Transverse colon (tissue), 4 donors: ENCODE results near the gene NTNG1. TPM values are rescaled to one million over a fixed set of nuclear protein-coding genes. Genes with fewer than 3 reads are reported as not detected.

Source experiments
- DNase-seq: peaks from one replicate; pipeline ENCODE4 v3.0.0-alpha.2; 2019
- H3K27ac ChIP-seq, 4 donors: fragments of 200-600 bp; sonication (generic); 2 replicates each; pipeline ENCODE4 v1.5.1; 2016 to 2018; ENCODE audit warnings: inconsistent platforms in 4 of 4
- H3K27me3 ChIP-seq: fragments of 200-600 bp; sonication (generic); 2 replicates; pipeline ENCODE4 v1.5.1; 2017; ENCODE audit warnings: inconsistent platforms
- H3K36me3 ChIP-seq, 4 donors: fragments of 200-600 bp; sonication (generic); 2 replicates each; pipeline ENCODE4 v1.5.1; 2017 to 2019; ENCODE audit warnings: inconsistent platforms in 4 of 4
- H3K4me1 ChIP-seq, 4 donors: fragments of 200-600 bp; sonication (generic); 2 replicates each; pipeline ENCODE4 v1.5.1; 2017 to 2020; ENCODE audit warnings: inconsistent platforms in 4 of 4
- H3K4me3 ChIP-seq, 4 donors: fragments of 200-600 bp; sonication (generic); 1 replicate in 1 of 4; 2 replicates in 3 of 4; pipeline versions ENCODE4 v1.5.1 to v1.6.1; 2017 to 2019; ENCODE audit warnings: inconsistent platforms in 4 of 4
- H3K9me3 ChIP-seq, 2 donors: fragments of 200-600 bp; sonication (generic); 2 replicates each; pipeline ENCODE4 v1.5.1; 2017 to 2019; ENCODE audit warnings: inconsistent platforms in 2 of 2
- EP300 ChIP-seq: sonication (generic); formaldehyde crosslinking; IDR thresholded peaks from one replicate; pipeline ENCODE4 v1.6.1; 2017; ENCODE audit warnings: antibody characterized with exemption, low read depth
- POLR2A ChIP-seq: fragments of 450-650 bp; IDR thresholded peaks from one replicate; pipeline ENCODE4 v1.6.1; 2016; ENCODE audit warnings: antibody characterized with exemption, mild to moderate bottlenecking, moderate library complexity
- POLR2AphosphoS5 ChIP-seq, 3 donors: sonication (generic); formaldehyde crosslinking; IDR thresholded peaks; one replicate each; pipeline ENCODE4 v1.6.1; 2016; ENCODE audit warnings: antibody characterized with exemption in 3 of 3
- WGBS, 2 donors: methylation state at CpG; one replicate each; pipeline ENCODE4 v1.1.5; 2018; ENCODE audit warnings: low coverage in 1 of 2; 5-methylcytosine and 5-hydroxymethylcytosine counted together
- in situ Hi-C, 4 donors: fragments of 200-750 bp; cut with MboI; loops; one replicate each; pipeline versions ENCODE4 v1.15.0 to v1.15.1; 2017; ENCODE audit warnings: low sequenced_read_pairs in 3 of 4, low pct_ligation_motif_present in 1 of 4, low pct_unique_long_range_greater_than_20kb in 1 of 4
- intact Hi-C: fragments of 100-400 bp; cut with DNase I; formaldehyde crosslinking; loops from one replicate; pipeline ENCODE4 v1.15.1; 2023; ENCODE audit warnings: low total_unique reads
- total RNA-seq, 4 donors: library from RNA; depleted of rRNA; stranded (reverse); fragments of >200 nt; gene quantifications; one replicate each; pipeline ENCODE4 v1.1.0, GENCODE V29; 2016
- TF ChIP-seq, protein P1 (sequence below), 5 experiments: fragments of 200-600 bp in 3 of 5; fragments of 450-650 bp in 2 of 5; sonication (generic) in 3 of 5; IDR thresholded peaks; 1 replicate in 2 of 5; 2 replicates in 3 of 5; pipeline ENCODE4 v1.5.1; 2016 to 2017; ENCODE audit warnings: antibody characterized with exemption in 5 of 5, inconsistent platforms in 3 of 5, mild to moderate bottlenecking in 2 of 5, moderate library complexity in 1 of 5

Gene NTNG1
- total RNA-seq, 4 donors from 2014 or later, result 1.8 to 6.4 (median 3.5) TPM; not detected in 1

DNA sequence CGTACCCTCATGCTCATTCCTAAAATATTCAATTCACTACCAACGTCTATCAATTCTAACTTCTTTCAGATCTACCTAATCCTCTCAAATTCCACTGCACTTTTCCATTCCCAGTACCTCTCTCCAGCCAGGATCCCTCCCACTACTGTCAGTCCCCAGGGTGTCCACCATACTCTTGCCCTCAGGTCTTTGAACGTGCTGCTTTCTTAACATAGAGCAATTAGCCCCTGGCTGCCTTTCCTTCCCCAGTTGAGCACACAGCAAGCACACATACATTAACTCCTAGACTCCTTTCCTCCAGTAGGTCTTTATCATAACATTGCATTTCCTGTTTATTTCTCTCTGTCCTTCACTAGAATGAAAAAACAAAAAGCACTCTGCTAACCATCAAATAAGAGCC lies 126.7 kb downstream of the NTNG1 start:
- Histone ChIP-seq H3K27ac (no peak overlapping the region), H3K9me3 (no peaks in the 10 kb centered on the region), H3K4me3 (no peak overlapping the region), H3K27me3 (no peaks in the 10 kb centered on the region), H3K4me1 (no peaks in the 10 kb centered on the region), H3K36me3 (no peaks in the 10 kb centered on the region)
- intact Hi-C loops, result no loop called here
- in situ Hi-C loops, result no loop called here
- TF ChIP-seq, protein P1, sequence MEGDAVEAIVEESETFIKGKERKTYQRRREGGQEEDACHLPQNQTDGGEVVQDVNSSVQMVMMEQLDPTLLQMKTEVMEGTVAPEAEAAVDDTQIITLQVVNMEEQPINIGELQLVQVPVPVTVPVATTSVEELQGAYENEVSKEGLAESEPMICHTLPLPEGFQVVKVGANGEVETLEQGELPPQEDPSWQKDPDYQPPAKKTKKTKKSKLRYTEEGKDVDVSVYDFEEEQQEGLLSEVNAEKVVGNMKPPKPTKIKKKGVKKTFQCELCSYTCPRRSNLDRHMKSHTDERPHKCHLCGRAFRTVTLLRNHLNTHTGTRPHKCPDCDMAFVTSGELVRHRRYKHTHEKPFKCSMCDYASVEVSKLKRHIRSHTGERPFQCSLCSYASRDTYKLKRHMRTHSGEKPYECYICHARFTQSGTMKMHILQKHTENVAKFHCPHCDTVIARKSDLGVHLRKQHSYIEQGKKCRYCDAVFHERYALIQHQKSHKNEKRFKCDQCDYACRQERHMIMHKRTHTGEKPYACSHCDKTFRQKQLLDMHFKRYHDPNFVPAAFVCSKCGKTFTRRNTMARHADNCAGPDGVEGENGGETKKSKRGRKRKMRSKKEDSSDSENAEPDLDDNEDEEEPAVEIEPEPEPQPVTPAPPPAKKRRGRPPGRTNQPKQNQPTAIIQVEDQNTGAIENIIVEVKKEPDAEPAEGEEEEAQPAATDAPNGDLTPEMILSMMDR (IDR thresholded peaks at IDR 0.05), result no peak
- TF ChIP-seq EP300 (no peak), POLR2A (no peak), POLR2AphosphoS5 (IDR thresholded peaks at IDR 0.05) (no peak)
- 59 to 73% methylated on average over 3 of the region's 3 CpGs for WGBS, 2 donors
- no peak for DNase-seq

DNA sequence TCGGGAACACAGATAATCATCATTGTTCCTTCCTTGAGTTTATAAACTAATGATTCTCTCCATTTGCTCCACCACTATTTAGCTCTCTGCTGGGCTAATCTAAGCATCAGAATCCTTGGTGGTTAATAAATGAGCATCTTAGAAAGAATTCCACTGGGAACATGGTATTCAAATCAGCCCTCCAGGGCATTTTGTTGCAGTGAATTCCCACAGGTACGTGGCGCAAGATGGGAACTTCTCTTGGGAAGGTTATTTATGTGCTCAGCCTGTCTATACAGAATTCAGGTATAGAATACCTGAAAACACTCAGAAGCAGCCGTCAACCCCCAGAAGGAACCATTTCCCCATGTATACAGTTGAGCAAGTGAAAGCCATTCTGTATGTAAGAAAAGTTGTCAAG lies 131.5 kb downstream of the NTNG1 start:
- H3K9me3 ChIP-seq, result no peaks in the 10 kb centered on the region
- H3K4me3 ChIP-seq, result no peak overlapping the region
- intact Hi-C loops (no loop called here), in situ Hi-C loops (loop anchor here in 1 of 4 donors (10.0 kb wide), 1 partner anchor 252 kb away; no protein-coding TSS in a partner anchor)
- H3K27me3 ChIP-seq, result no peaks in the 10 kb centered on the region
- no peaks in the 10 kb centered on the region for H3K4me1 ChIP-seq
- no peak overlapping the region for H3K27ac ChIP-seq
- TF ChIP-seq POLR2A, result no peak
- TF ChIP-seq, protein P1 (IDR thresholded peaks at IDR 0.05), result no peak
- no peak for TF ChIP-seq POLR2AphosphoS5 (IDR thresholded peaks at IDR 0.05)
- no peak for TF ChIP-seq EP300
- 90 to 92% methylated on average over 4 of the region's 4 CpGs for WGBS, 2 donors
- no peak for DNase-seq
- H3K36me3 ChIP-seq, result no peaks in the 10 kb centered on the region

DNA sequence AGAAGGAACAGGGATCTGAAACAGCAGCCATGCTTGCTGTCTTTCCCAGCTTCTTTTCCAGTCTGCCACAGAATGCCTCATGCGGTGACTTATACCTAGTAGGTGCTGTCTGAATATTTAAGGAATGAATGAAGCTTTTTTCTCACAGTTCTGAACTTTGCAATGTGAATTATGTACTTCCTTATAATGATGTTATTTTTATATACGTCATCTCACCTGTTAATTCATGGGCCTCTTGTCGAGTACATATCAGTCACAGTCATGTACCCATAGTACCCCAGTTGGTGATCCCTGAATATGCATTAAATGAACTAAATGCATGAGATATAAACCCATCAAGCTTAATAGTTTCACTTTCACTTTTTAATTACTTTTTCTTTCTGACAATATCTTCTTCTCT lies 132.7 kb downstream of the NTNG1 start:
- Histone ChIP-seq H3K36me3 (no peaks in the 10 kb centered on the region), H3K4me3 (no peak overlapping the region), H3K9me3 (no peaks in the 10 kb centered on the region), H3K27me3 (no peaks in the 10 kb centered on the region), H3K27ac (no peak overlapping the region), H3K4me1 (no peaks in the 10 kb centered on the region)
- intact Hi-C loops (no loop called here), in situ Hi-C loops (loop anchor here in 1 of 4 donors (10.0 kb wide), 1 partner anchor 251 kb away; no protein-coding TSS in a partner anchor)
- WGBS, 2 donors, result 50 to 82% methylated on average over 2 to 3 of the region's 3 CpGs
- DNase-seq, result no peak
- TF ChIP-seq EP300 (no peak), POLR2AphosphoS5 (IDR thresholded peaks at IDR 0.05) (no peak), POLR2A (no peak)
- TF ChIP-seq, protein P1 (IDR thresholded peaks at IDR 0.05), result no peak

DNA sequence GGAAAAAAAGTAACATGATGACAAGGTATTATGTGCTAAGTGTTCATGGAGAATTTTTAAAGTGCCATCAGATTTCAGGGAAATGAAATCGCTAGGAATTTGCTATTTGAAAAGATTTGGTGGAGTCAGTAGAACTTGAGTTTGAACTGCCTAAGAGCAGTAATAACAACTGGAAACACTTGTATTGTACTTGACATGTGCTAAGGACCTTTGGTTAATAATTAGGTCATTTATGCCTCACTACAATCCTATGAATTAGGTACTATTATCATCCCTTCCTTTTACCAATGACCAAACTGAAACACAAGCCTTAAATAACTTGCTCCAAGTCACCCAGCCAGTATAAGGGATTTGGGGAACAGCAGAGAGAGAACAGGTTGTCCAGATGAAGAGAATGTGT lies 133.4 kb downstream of the NTNG1 start:
- 93 to 94% methylated on average over 1 of the region's 1 CpG for WGBS, 2 donors
- no peaks in the 10 kb centered on the region for H3K36me3 ChIP-seq
- no peaks in the 10 kb centered on the region for H3K9me3 ChIP-seq
- in situ Hi-C loops (loop anchor here in 1 of 4 donors (10.0 kb wide), 1 partner anchor 251 kb away; no protein-coding TSS in a partner anchor), intact Hi-C loops (no loop called here)
- no peak for DNase-seq
- no peaks in the 10 kb centered on the region for H3K4me1 ChIP-seq
- no peaks in the 10 kb centered on the region for H3K27me3 ChIP-seq
- TF ChIP-seq POLR2A (no peak), EP300 (no peak), POLR2AphosphoS5 (IDR thresholded peaks at IDR 0.05) (no peak)
- TF ChIP-seq, protein P1 (IDR thresholded peaks at IDR 0.05), result no peak
- H3K4me3 ChIP-seq, result no peak overlapping the region
- H3K27ac ChIP-seq, result no peak overlapping the region
